IMR-90 (cell line): ENCODE data around the gene STEEP1. TPM values are rescaled to one million over a fixed set of nuclear protein-coding genes. Genes with fewer than 3 reads are reported as not detected.

Experiments
- ATAC-seq: fragments of 200-7000 bp; cut with Tn5 transposase; 2 replicates; pipeline ENCODE4 v1.9.1; 2020; ENCODE audit warnings: low read depth, mild to moderate bottlenecking, moderate library complexity
- BruUV-seq: library from RNA; stranded (reverse); fragments of 400-500 nt; replicated peaks from 2 replicates; lab custom pipeline; 2021; lab: Mats Ljungman, UMichigan
- CTCF ChIA-PET: fragments of 300-600 bp; formaldehyde crosslinking; extraction: SDS; loops from one replicate; lab custom pipeline; 2021; ENCODE audit warnings: antibody characterized with exemption; lab: Yijun Ruan, JAX
- POLR2A ChIA-PET: fragments of 300-600 bp; sonication (Branson Sonifier 250); formaldehyde crosslinking; loops from one replicate; lab custom pipeline; 2022; ENCODE audit warnings: antibody characterized with exemption; ENCODE audit not compliant: unreplicated experiment; lab: Charles Lee
- DNase-seq: peaks from one replicate; pipeline ENCODE4 v3.0.0; 2013
- H2AFZ ChIP-seq: replicated peaks from 2 replicates; pipeline ENCODE3; 2013; ENCODE audit warnings: low read length, mild to moderate bottlenecking; ENCODE audit not compliant: poor library complexity
- H2AK5ac ChIP-seq: 2 replicates; pipeline ENCODE4 v1.6.1; 2013; ENCODE audit warnings: low read depth, low read length, inconsistent platforms
- H2AK9ac ChIP-seq: replicated peaks from 2 replicates; pipeline ENCODE3; 2013; ENCODE audit warnings: mild to moderate bottlenecking, low read depth, low read length, moderate library complexity; ENCODE audit not compliant: poor library complexity
- H2BK120ac ChIP-seq: 2 replicates; pipeline ENCODE4 v1.6.1; 2013; ENCODE audit warnings: low read depth, low read length, inconsistent platforms
- H2BK15ac ChIP-seq: 3 replicates; pipeline ENCODE4 v1.6.1; 2013; ENCODE audit warnings: low read depth, low read length, inconsistent platforms
- H2BK20ac ChIP-seq: 2 replicates; pipeline ENCODE4 v1.6.1; 2013; ENCODE audit warnings: low read depth, mild to moderate bottlenecking, inconsistent platforms, low read length, moderate library complexity
- H2BK5ac ChIP-seq: 2 replicates; pipeline ENCODE4 v1.6.1; 2013; ENCODE audit warnings: mild to moderate bottlenecking, low read depth, low read length, inconsistent platforms; ENCODE audit not compliant: poor library complexity, severe bottlenecking
- H3K14ac ChIP-seq: replicated peaks from 2 replicates; pipeline ENCODE4 v1.6.1; 2013; ENCODE audit warnings: low read depth, low read length, inconsistent platforms
- H3K18ac ChIP-seq: 2 replicates; pipeline ENCODE4 v1.6.1; 2013; ENCODE audit warnings: low read depth, low read length, control low read depth
- H3K23ac ChIP-seq: 2 replicates; pipeline ENCODE4 v1.6.1; 2013; ENCODE audit warnings: low read depth, low read length, inconsistent platforms
- H3K27ac ChIP-seq: 2 replicates; pipeline ENCODE4 v1.5.1; 2013; ENCODE audit warnings: mild to moderate bottlenecking, control low read depth, low read length; ENCODE audit not compliant: insufficient read depth
- H3K27me3 ChIP-seq: 2 replicates; pipeline ENCODE4 v1.6.1; 2013; ENCODE audit warnings: low read length; ENCODE audit not compliant: control insufficient read depth, insufficient read depth
- H3K36me3 ChIP-seq: 2 replicates; pipeline ENCODE4 v1.6.1; 2013; ENCODE audit warnings: low read length, mixed read lengths; ENCODE audit not compliant: control insufficient read depth, insufficient read depth
- H3K4ac ChIP-seq: 2 replicates; pipeline ENCODE4 v1.6.1; 2013; ENCODE audit warnings: low read depth, low read length, inconsistent platforms
- H3K4me1 ChIP-seq: 2 replicates; pipeline ENCODE4 v1.6.1; 2013; ENCODE audit warnings: low read length, mixed read lengths; ENCODE audit not compliant: control insufficient read depth, insufficient read depth
- H3K4me2 ChIP-seq: 2 replicates; pipeline ENCODE4 v1.6.1; 2013; ENCODE audit warnings: low read depth, mild to moderate bottlenecking, control low read depth, low read length, moderate library complexity
- H3K4me3 ChIP-seq: 2 replicates; pipeline ENCODE4 v1.5.1; 2013; ENCODE audit warnings: low read depth, mild to moderate bottlenecking, control low read depth, low read length, moderate library complexity; ENCODE audit not compliant: insufficient read depth
- H3K56ac ChIP-seq: 2 replicates; pipeline ENCODE4 v1.6.1; 2013; ENCODE audit warnings: low read length, inconsistent platforms; ENCODE audit not compliant: insufficient read depth; ENCODE audit errors: extremely low read depth
- H3K79me1 ChIP-seq, 2 experiments: 2 replicates each; pipeline ENCODE4 v1.6.1; 2013; ENCODE audit warnings: low read length in 2 of 2, inconsistent platforms in 1 of 2, low read depth in 1 of 2
- H3K9ac ChIP-seq: 2 replicates; pipeline ENCODE4 v1.6.1; 2013; ENCODE audit warnings: low read depth, low read length, control low read depth
- H3K9me1 ChIP-seq: 2 replicates; pipeline ENCODE4 v1.6.1; 2013; ENCODE audit warnings: low read length, inconsistent platforms; ENCODE audit not compliant: insufficient read depth
- H3K9me3 ChIP-seq: 2 replicates; pipeline ENCODE4 v1.6.1; 2013; ENCODE audit warnings: low read length; ENCODE audit not compliant: control insufficient read depth, insufficient read depth
- H4K20me1 ChIP-seq: 2 replicates; pipeline ENCODE4 v1.6.1; 2013; ENCODE audit warnings: low read length, inconsistent platforms; ENCODE audit not compliant: insufficient read depth
- H4K5ac ChIP-seq: 2 replicates; pipeline ENCODE4 v1.6.1; 2013; ENCODE audit warnings: mild to moderate bottlenecking, low read depth, low read length, control low read depth
- H4K8ac ChIP-seq, 2 experiments: 2 replicates each; pipeline ENCODE4 v1.6.1; 2013; ENCODE audit warnings: low read depth in 2 of 2, low read length in 2 of 2, control low read depth in 1 of 2, inconsistent platforms in 1 of 2
- H4K91ac ChIP-seq: 2 replicates; pipeline ENCODE4 v1.6.1; 2013; ENCODE audit warnings: low read depth, low read length, inconsistent platforms; ENCODE audit not compliant: insufficient read depth
- CHD1 ChIP-seq: IDR thresholded peaks from 2 replicates; pipeline ENCODE4 v1.6.1; 2012; ENCODE audit warnings: low read depth, low read length, improper control_type of control experiment
- ELK1 ChIP-seq: fragments of 150-350 bp; IDR thresholded peaks from 2 replicates; pipeline ENCODE4 v1.6.1; 2016; ENCODE audit warnings: low read depth, mild to moderate bottlenecking, low read length, moderate library complexity, borderline replicate concordance
- MAFK ChIP-seq: IDR thresholded peaks from 2 replicates; pipeline ENCODE4 v1.6.1; 2012; ENCODE audit warnings: low read depth, low read length, improper control_type of control experiment
- MXI1 ChIP-seq: IDR thresholded peaks from 2 replicates; pipeline ENCODE4 v1.6.1; 2012; ENCODE audit warnings: low read depth, mild to moderate bottlenecking, low read length, moderate library complexity, borderline replicate concordance
- POLR2A ChIP-seq: IDR thresholded peaks from 2 replicates; pipeline ENCODE4 v1.6.1; 2012; ENCODE audit warnings: mild to moderate bottlenecking, low read depth, low read length
- RAD21 ChIP-seq: IDR thresholded peaks from 2 replicates; pipeline ENCODE4 v1.6.1; 2012; ENCODE audit warnings: low read length, improper control_type of control experiment
- RFX5 ChIP-seq: IDR thresholded peaks from 2 replicates; pipeline ENCODE4 v1.8.0; 2012; ENCODE audit warnings: low read depth, mild to moderate bottlenecking, low read length, moderate library complexity
- SMC3 ChIP-seq: fragments of 150-350 bp; IDR thresholded peaks from 2 replicates; pipeline ENCODE4 v1.6.1; 2016; ENCODE audit warnings: low read depth, mild to moderate bottlenecking, antibody characterized with exemption, low read length, moderate library complexity
- WGBS, 2 experiments: methylation state at CpG; one replicate each; pipeline versions ENCODE4 v1.1.5 to v1.1.7; 2013; ENCODE audit warnings: missing lambda C conversion rate in 2 of 2; ENCODE audit not compliant: insufficient read length in 1 of 2; ENCODE audit errors: extremely low coverage in 2 of 2; 5-methylcytosine and 5-hydroxymethylcytosine counted together
- dilution Hi-C: fragments of 300-500 bp; cut with HindIII; formaldehyde crosslinking; loops from one replicate; pipeline ENCODE4 v1.14.3; 2018; ENCODE audit warnings: low sequenced_read_pairs; ENCODE audit not compliant: unreplicated experiment
- in situ Hi-C: fragments of 300-500 bp; cut with MboI; formaldehyde crosslinking; loops from 3 replicates; pipeline ENCODE4 v1.14.3; 2019; ENCODE audit warnings: low sequenced_read_pairs, inconsistent platforms, mixed read lengths
- intact Hi-C: fragments of 100-400 bp; cut with micrococcal nuclease; formaldehyde crosslinking; loops from 2 replicates; pipeline ENCODE4 v1.10.0; 2022
- polyA plus RNA-seq, 3 experiments: library from polyadenylated mRNA; depleted of rRNA; stranded (reverse); fragments of >200 nt; gene quantifications; 2 replicates each; pipeline ENCODE4 v1.2.3, GENCODE V29; 2012; ENCODE audit warnings: low replicate concordance in 1 of 3
- total RNA-seq: library from RNA; depleted of rRNA; stranded (reverse); fragments of >200 nt; gene quantifications from 2 replicates; pipeline ENCODE4 v1.2.3, GENCODE V29; 2012

The STEEP1 gene
- total and polyA plus RNA-seq, 2 of the 4 experiments (the other 2 are of a cell fraction) = 16.7 to 33.2 TPM

DNA sequence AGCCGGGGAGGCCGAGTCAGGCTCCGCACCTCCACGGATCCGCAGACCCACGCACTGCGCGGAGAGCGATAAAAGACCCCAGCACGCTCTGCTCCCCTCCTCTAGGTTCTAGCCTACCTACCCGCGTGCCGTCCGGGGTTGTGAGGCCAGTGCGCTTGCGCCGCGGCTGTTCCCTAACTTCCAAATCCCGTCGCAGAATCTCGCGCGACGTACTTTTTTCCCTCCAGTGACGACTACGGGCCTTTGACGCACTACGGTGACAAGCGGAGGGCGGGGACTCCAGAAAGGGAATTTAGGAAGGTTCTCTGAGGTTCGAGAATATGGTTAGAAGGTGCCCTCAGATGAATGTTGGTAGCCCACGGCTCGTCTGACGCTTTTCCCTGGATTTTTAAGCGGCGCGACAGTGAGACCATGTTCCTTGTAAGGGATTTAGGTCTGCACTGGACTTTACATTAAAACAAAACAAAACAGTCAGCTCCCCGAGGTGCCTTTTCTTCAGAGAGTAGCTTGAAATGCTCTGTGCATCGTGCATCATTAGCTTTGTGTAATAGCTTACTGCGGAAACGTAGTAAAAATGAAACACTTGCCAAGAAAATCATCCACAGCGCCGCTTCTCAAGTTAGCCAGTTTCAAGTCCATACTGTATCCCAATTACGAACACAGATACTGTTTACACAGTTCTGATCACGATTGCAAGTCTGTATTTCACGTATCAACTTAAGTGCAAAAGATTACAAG is 41.2 kb upstream of the STEEP1 start, which contains the start of gene NKRF:
TSS of gene NKRF (minus strand) at position 145 of the 738 bp plus-strand sequence.
- WGBS, 2 experiments = 31% methylated on average over 24 of the region's 46 CpGs; no CpG with 5 or more reads in 1 of the 2 experiments
- TF ChIP-seq CHD1 = no peak
- peak; percentile 82 for TF ChIP-seq POLR2A
- TF ChIP-seq RFX5 = no peak
- TF ChIP-seq ELK1 = no peak
- no peak for TF ChIP-seq RAD21
- no peak for TF ChIP-seq MAFK
- no peak for TF ChIP-seq SMC3
- peak; percentile 60; the same call in 1 of the 2 replicates for TF ChIP-seq MXI1
- BruUV-seq = no TSS peak
- ATAC-seq (peak; percentile 81), DNase-seq (peak; percentile 90)
- POLR2A ChIA-PET = no interaction called here
- CTCF ChIA-PET = no interaction called here
- intact Hi-C loops = loop anchor here (5.0 kb wide), 2 partner anchors 186 to 266 kb away; partner anchors contain the start of genes NDUFA1, RNF113A and RPL39
- peak within 1 kb of the TSS; percentile 66 for H4K91ac ChIP-seq
- peak within 1 kb of the TSS; percentile 71 for H3K18ac ChIP-seq
- dilution Hi-C loops = no loop called here
- H3K27me3 ChIP-seq = no peaks in the 10 kb centered on the region
- H3K79me1 ChIP-seq = peaks cover 0 to 10% of the 10 kb centered on the region in 2 experiments; a peak in 2 of 4 replicates
- H2AK5ac ChIP-seq = peak within 1 kb of the TSS; percentile 56
- peak within 1 kb of the TSS; percentile 94 for H2AFZ ChIP-seq
- no peaks in the 10 kb centered on the region for H3K4me1 ChIP-seq
- peak within 1 kb of the TSS; percentile 93 for H3K27ac ChIP-seq
- peak within 1 kb of the TSS; percentile 97 for H3K4me3 ChIP-seq
- peak within 1 kb of the TSS; percentile 98 for H3K9ac ChIP-seq
- no peak within 1 kb of the TSS for H2BK20ac ChIP-seq
- H2BK120ac ChIP-seq = no peak within 1 kb of the TSS
- H3K36me3 ChIP-seq = no peaks in the 10 kb centered on the region
- H4K20me1 ChIP-seq = peaks cover 14% of the 10 kb centered on the region
- H3K56ac ChIP-seq = peak within 1 kb of the TSS; percentile 43
- in situ Hi-C loops = no loop called here
- H3K9me3 ChIP-seq = no peaks in the 10 kb centered on the region
- peak within 1 kb of the TSS; percentile 82 for H3K14ac ChIP-seq
- H2BK5ac ChIP-seq = peak within 1 kb of the TSS; percentile 90
- peak within 1 kb of the TSS; percentile 41 to 98 for H4K8ac ChIP-seq
- no peak within 1 kb of the TSS for H2BK15ac ChIP-seq
- peak within 1 kb of the TSS; percentile 63 for H3K23ac ChIP-seq
- 0 out of 2 replicates have a peak, but pooled peaks cover 3% of the 10 kb centered on the region for H3K9me1 ChIP-seq
- H3K4ac ChIP-seq = peak within 1 kb of the TSS; percentile 79
- peak within 1 kb of the TSS; percentile 94 for H3K4me2 ChIP-seq
- peak within 1 kb of the TSS; percentile 89 for H2AK9ac ChIP-seq
- H4K5ac ChIP-seq = peak within 1 kb of the TSS; percentile 80
